H1 (cell line): ENCODE results near the gene MLLT6. TPM values are rescaled to one million over a fixed set of nuclear protein-coding genes. Genes with fewer than 3 reads are reported as not detected.

Experiments
- CEBPB ChIP-seq: IDR thresholded peaks from 2 replicates; pipeline ENCODE4 v1.6.1; 2012; ENCODE audit warnings: low read depth, low read length
- CHD7 ChIP-seq: fragments of 300-600 bp; sonication (generic); IDR thresholded peaks from 2 replicates; pipeline ENCODE4 v1.7.1; 2012; ENCODE audit warnings: low read length, moderate library complexity, mild to moderate bottlenecking, inconsistent platforms; ENCODE audit not compliant: insufficient replicate concordance
- EZH2 ChIP-seq: fragments of 200-600 bp; sonication (generic); IDR thresholded peaks from 2 replicates; pipeline ENCODE4 v1.7.1; 2012; ENCODE audit warnings: low read depth, mild to moderate bottlenecking, moderate library complexity, low read length, inconsistent platforms; ENCODE audit not compliant: severe bottlenecking
- KDM1A ChIP-seq: fragments of 200-600, 300-600 bp; sonication (generic); IDR thresholded peaks from 2 replicates; pipeline ENCODE4 v1.7.1; 2016; ENCODE audit warnings: mild to moderate bottlenecking, low read length, borderline replicate concordance
- KDM4A ChIP-seq: IDR thresholded peaks from one replicate; pipeline ENCODE4 v1.7.1; 2012; ENCODE audit warnings: low read depth, mild to moderate bottlenecking, moderate library complexity, low read length, inconsistent platforms; ENCODE audit not compliant: severe bottlenecking
- KDM5A ChIP-seq: fragments of 200-600 bp; IDR thresholded peaks from 2 replicates; pipeline ENCODE4 v1.7.1; 2012; ENCODE audit warnings: mild to moderate bottlenecking, low read length, inconsistent platforms, mixed read lengths
- SIN3A ChIP-seq, 2 experiments: IDR thresholded peaks in 1 of 2; conservative IDR thresholded peaks in 1 of 2; 2 replicates each; pipeline ENCODE4 v1.6.1; 2011 to 2012; ENCODE audit warnings: low read length in 2 of 2, improper control_type of control experiment in 1 of 2, low read depth in 1 of 2, mild to moderate bottlenecking in 1 of 2
- SP1 ChIP-seq: IDR thresholded peaks from 2 replicates; pipeline ENCODE4 v1.6.1; 2011; ENCODE audit warnings: low read depth, low read length
- TAF7 ChIP-seq: optimal IDR thresholded peaks from 2 replicates; pipeline ENCODE3; 2011; ENCODE audit warnings: low read depth, mild to moderate bottlenecking, inconsistent platforms, low read length, moderate library complexity, borderline replicate concordance
- TEAD4 ChIP-seq: IDR thresholded peaks from 2 replicates; pipeline ENCODE4 v1.6.1; 2012; ENCODE audit warnings: low read depth, low read length, inconsistent platforms, mixed read lengths
- YY1 ChIP-seq: IDR thresholded peaks from 2 replicates; pipeline ENCODE4 v1.6.1; 2011; ENCODE audit warnings: low read depth, mild to moderate bottlenecking, low read length
- ZNF274 ChIP-seq: IDR thresholded peaks from 2 replicates; pipeline ENCODE4 v1.7.0; 2012; ENCODE audit warnings: low read length, borderline replicate concordance; ENCODE audit errors: extremely low read depth
- polyA plus RNA-seq, 7 experiments: library from polyadenylated mRNA; depleted of rRNA in 3 of 7; stranded (reverse) in 5 of 7; unstranded in 2 of 7; fragments of >200 nt in 5 of 7; fragments of 200-250 nt in 2 of 7; gene quantifications; 1 replicate in 5 of 7; 2 replicates in 1 of 7; 4 replicates in 1 of 7; pipeline versions ENCODE4 v1.2.1 to v1.2.3, GENCODE V29; 2011 to 2013; ENCODE audit warnings: missing spikeins in 2 of 7, mixed read lengths in 2 of 7
- total RNA-seq: library from RNA; stranded (reverse); fragmentation: NEBNext Ultra II Directional; extraction: Animal tissue kit (Norgen Biotek cat#: 25700); gene quantifications from 2 replicates; pipeline ENCODE4 v1.2.1, GENCODE V29; 2021

MLLT6 gene
- total and polyA plus RNA-seq, 2 of the 8 experiments (the other 6 are each of a cell fraction or from before 2014, with no cell fraction given): 6.5 to 8.0 TPM

- TF ChIP-seq CHD7 (no peak), TEAD4 (no peak), EZH2 (no peak), YY1 (no peak), KDM4A (no peak), ZNF274 (no peak), SIN3A (conservative IDR thresholded peaks at IDR 0.05 in 1 of 2, IDR thresholded peaks at IDR 0.05 in 1 of 2; ENCODE audit: low read depth in 1 of 2, low read length in 2 of 2) (no peak), SP1 (no peak), TAF7 (no peak), KDM5A (no peak), KDM1A (no peak), CEBPB (no peak)
- TF ChIP-seq, all 59 proteins: peak for 0
Measured at GRCh38 chr17:38681096-38681495, 24.0 kb upstream of the MLLT6 start (continued).
